Ovary (tissue), 9 donors: ENCODE measurements around the gene WFDC11. TPM values are rescaled to one million over a fixed set of nuclear protein-coding genes. Genes with fewer than 3 reads are reported as not detected.

Experiments used
- DNase-seq, 5 donors: peaks; one replicate each; pipeline ENCODE4 v3.0.0-alpha.2; 2019 to 2020
- H3K27ac ChIP-seq, 2 donors: fragments of 200-600 bp; one replicate each; pipeline versions ENCODE4 v1.5.1 to v1.8.0; 2019 to 2022
- H3K27me3 ChIP-seq: fragments of 200-600 bp; one replicate; pipeline ENCODE4 v1.8.0; 2022
- H3K36me3 ChIP-seq: fragments of 200-600 bp; sonication (generic); one replicate; pipeline ENCODE4 v1.5.1; 2019
- H3K4me1 ChIP-seq: one replicate; pipeline ENCODE4 v1.8.1; 2013; ENCODE audit warnings: mild to moderate bottlenecking, moderate library complexity; ENCODE audit not compliant: insufficient read depth
- H3K4me3 ChIP-seq: fragments of 200-600 bp; sonication (generic); one replicate; pipeline ENCODE4 v1.5.1; 2017
- H3K9me3 ChIP-seq, 2 donors: fragments of 200-600 bp in 1 of 2; sonication (generic) in 1 of 2; one replicate each; pipeline versions ENCODE4 v1.5.1 to v1.8.1; 2013 to 2019; ENCODE audit warnings: mild to moderate bottlenecking in 1 of 2, moderate library complexity in 1 of 2
- EP300 ChIP-seq: sonication (generic); formaldehyde crosslinking; IDR thresholded peaks from one replicate; pipeline ENCODE4 v1.6.1; 2017; ENCODE audit warnings: antibody characterized with exemption
- POLR2A ChIP-seq: fragments of 450-650 bp; IDR thresholded peaks from one replicate; pipeline ENCODE4 v1.6.1; 2017; ENCODE audit warnings: antibody characterized with exemption, mild to moderate bottlenecking, moderate library complexity
- WGBS, 3 donors: extraction: QIAGEN DNeasy Blood & Tissue Kit in 1 of 3; methylation state at CpG; one replicate each; pipeline versions ENCODE4 v1.1.5 to v1.1.7; 2013 to 2017; 5-methylcytosine and 5-hydroxymethylcytosine counted together
- intact Hi-C, 4 donors: fragments of 100-400 bp; cut with DNase I; formaldehyde crosslinking; loops; one replicate each; pipeline versions ENCODE4 v1.11.0 to v1.15.1; 2022 to 2023
- microRNA-seq, 3 donors: library from miRNA; unstranded; fragments of <30 nt; microRNA quantifications; one replicate each; pipeline versions ENCODE4 to v1.2.0, GENCODE V29; 2019 to 2020
- polyA plus RNA-seq, 2 donors: library from polyadenylated mRNA; stranded (reverse); fragments of 200-250 nt in 1 of 2; fragments of 350-450 nt in 1 of 2; fragmentation: Illumina TruSeq in 1 of 2; extraction: RNeasy Lipid Tissue Mini Kit (QIAGEN cat#74804) in 1 of 2; gene quantifications; one replicate each; pipeline ENCODE4 v1.2.3, GENCODE V29; 2013 to 2014
- small RNA-seq: library from RNA; depleted of rRNA; stranded (forward); fragments of <200 nt; gene quantifications from one replicate; pipeline ENCODE3, GENCODE V24; 2016
- total RNA-seq, 7 donors: library from RNA; depleted of rRNA in 2 of 7; stranded (reverse); fragments of >200 nt in 2 of 7; fragmentation: NEBNext Ultra II Directional in 3 of 7; extraction: Animal tissue kit (Norgen Biotek cat#: 25700) in 3 of 7; gene quantifications; one replicate each; pipeline versions ENCODE4 v1.1.0 to v1.2.4, GENCODE V29; 2016 to 2023
- TF ChIP-seq, protein P1 (sequence below), 3 donors: fragments of 450-650 bp in 2 of 3; fragments of 200-600 bp in 1 of 3; IDR thresholded peaks; one replicate each; pipeline versions ENCODE4 v1.5.1 to v1.8.0; 2016 to 2022; ENCODE audit warnings: antibody characterized with exemption in 3 of 3, mild to moderate bottlenecking in 1 of 3
- donor health status: DM: no; HTN: no; CAD: no; lungs with moderate emphysema.
- donor health status: DM: no; HTN: no; CAD: no.
- donor health status: Bipolar disorder and iron deficiency.
- donor health status: DM: yes; HTN: yes; CAD: no.
- donor health status: DM: no; HTN: no; CAD: no.
- donor health status: DM: yes; HTN: yes; CAD: no.

WFDC11 gene
- total and polyA plus RNA-seq, 9 donors, result not detected

GRCh38 chr20:45612314-45612713, 57.7 kb downstream of the WFDC11 start:
- no peak for DNase-seq
- Histone ChIP-seq H3K4me3 (no peak overlapping the region), H3K36me3 (no peaks in the 10 kb centered on the region), H3K4me1 (no peaks in the 10 kb centered on the region), H3K27ac (no peak overlapping the region), H3K9me3 (no peaks in the 10 kb centered on the region), H3K27me3 (no peaks in the 10 kb centered on the region)
- intact Hi-C loops, result no loop called here
- TF ChIP-seq, protein P1, sequence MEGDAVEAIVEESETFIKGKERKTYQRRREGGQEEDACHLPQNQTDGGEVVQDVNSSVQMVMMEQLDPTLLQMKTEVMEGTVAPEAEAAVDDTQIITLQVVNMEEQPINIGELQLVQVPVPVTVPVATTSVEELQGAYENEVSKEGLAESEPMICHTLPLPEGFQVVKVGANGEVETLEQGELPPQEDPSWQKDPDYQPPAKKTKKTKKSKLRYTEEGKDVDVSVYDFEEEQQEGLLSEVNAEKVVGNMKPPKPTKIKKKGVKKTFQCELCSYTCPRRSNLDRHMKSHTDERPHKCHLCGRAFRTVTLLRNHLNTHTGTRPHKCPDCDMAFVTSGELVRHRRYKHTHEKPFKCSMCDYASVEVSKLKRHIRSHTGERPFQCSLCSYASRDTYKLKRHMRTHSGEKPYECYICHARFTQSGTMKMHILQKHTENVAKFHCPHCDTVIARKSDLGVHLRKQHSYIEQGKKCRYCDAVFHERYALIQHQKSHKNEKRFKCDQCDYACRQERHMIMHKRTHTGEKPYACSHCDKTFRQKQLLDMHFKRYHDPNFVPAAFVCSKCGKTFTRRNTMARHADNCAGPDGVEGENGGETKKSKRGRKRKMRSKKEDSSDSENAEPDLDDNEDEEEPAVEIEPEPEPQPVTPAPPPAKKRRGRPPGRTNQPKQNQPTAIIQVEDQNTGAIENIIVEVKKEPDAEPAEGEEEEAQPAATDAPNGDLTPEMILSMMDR (IDR thresholded peaks at IDR 0.05), result no peak
- no peak for TF ChIP-seq EP300

DNA sequence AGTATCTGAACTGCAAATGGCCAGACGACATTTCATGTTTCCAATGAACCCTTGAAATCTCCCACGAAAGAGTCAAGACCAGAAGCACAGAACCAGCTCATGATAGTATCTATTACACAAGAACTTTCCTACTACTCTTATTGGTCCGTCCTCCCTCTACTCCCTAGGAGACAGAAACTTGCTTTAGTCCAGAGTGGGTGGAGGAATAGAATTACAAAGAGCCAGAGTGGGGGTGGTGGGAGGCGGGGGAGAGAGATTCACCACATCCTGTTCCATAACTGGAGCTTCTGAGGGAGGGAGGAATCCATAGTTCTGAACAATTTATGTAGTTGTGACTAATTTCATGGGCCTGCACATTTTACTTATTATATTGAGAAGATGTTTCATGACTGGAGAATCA, 59.0 kb downstream of the WFDC11 start:
- H3K4me1 ChIP-seq, result no peaks in the 10 kb centered on the region
- no peak overlapping the region for H3K27ac ChIP-seq
- 14 to 25% (median 22%) methylated on average over 4 of the region's 4 CpGs for WGBS, 3 donors
- TF ChIP-seq, protein P1 (IDR thresholded peaks at IDR 0.05), result no peak
- TF ChIP-seq POLR2A, result no peak
- no peak for DNase-seq
- no peak overlapping the region for H3K4me3 ChIP-seq
- intact Hi-C loops, result no loop called here
- H3K27me3 ChIP-seq, result no peaks in the 10 kb centered on the region
- no peaks in the 10 kb centered on the region for H3K9me3 ChIP-seq
- no peaks in the 10 kb centered on the region for H3K36me3 ChIP-seq

- no peaks in the 10 kb centered on the region for H3K27me3 ChIP-seq
- no peaks in the 10 kb centered on the region for H3K4me1 ChIP-seq
- H3K4me3 ChIP-seq, result no peak overlapping the region
- no peaks in the 10 kb centered on the region for H3K36me3 ChIP-seq
- intact Hi-C loops, result no loop called here
- no peaks in the 10 kb centered on the region for H3K9me3 ChIP-seq
- TF ChIP-seq EP300, result no peak
- TF ChIP-seq, protein P1 (IDR thresholded peaks at IDR 0.05), result no peak
- no peak for TF ChIP-seq POLR2A
- no peak overlapping the region for H3K27ac ChIP-seq
- 92 to 98% (median 94%) methylated on average over 1 of the region's 1 CpG for WGBS, 3 donors
- no peak for DNase-seq
These were observed 62.2 kb downstream of the WFDC11 start for GRCh38 chr20:45607810-45608209.

Small RNA genes lying within 50 kb of the gene (microRNA-seq; reads per million reads assigned to microRNA genes)
- 0.54 to 1.5 (median 0.63) reads per million in 3 donors for gene MIR3617

Small RNA genes lying within 50 kb of the gene (small RNA-seq; reads per million reads assigned to genes)
- not detected for gene MIR3617

Other genes starting within 250 kb of the WFDC11 start
- 100 to 1,000 TPM in 1 of 7 donors, 10 to 100 TPM in 4, 1 to 10 TPM in 2; 1.2 to 246 (median 18.9) TPM for gene WFDC2, start 200.5 kb downstream of the WFDC11 start, total RNA-seq
- 1 to 10 TPM; 2.9 to 9.6 TPM for gene WFDC2, start 200.5 kb downstream of the WFDC11 start, polyA plus RNA-seq
- not detected for gene SPINT3, start 154.6 kb downstream of the WFDC11 start, total RNA-seq
- not detected for gene SPINT3, start 154.6 kb downstream of the WFDC11 start, polyA plus RNA-seq
- not detected for gene WFDC6, start 130.8 kb downstream of the WFDC11 start, total RNA-seq
- not detected for gene WFDC6, start 130.8 kb downstream of the WFDC11 start, polyA plus RNA-seq
- 1 to 10 TPM in 1 of 7 donors, under 1 TPM in 1, not detected in 5; 0.30 to 1.1 TPM for gene EPPIN, start 122.8 kb downstream of the WFDC11 start, total RNA-seq
- under 1 TPM; 0.21 to 0.38 TPM for gene EPPIN, start 122.8 kb downstream of the WFDC11 start, polyA plus RNA-seq
- under 1 TPM in 1 of 7 donors, not detected in 6; 0.23 TPM for gene WFDC8, start 91.0 kb downstream of the WFDC11 start, total RNA-seq
- gene WFDC8, start 91.0 kb downstream of the WFDC11 start, polyA plus RNA-seq, result not detected
- gene WFDC10A, start 40.5 kb downstream of the WFDC11 start, total RNA-seq, result not detected
- not detected for gene WFDC10A, start 40.5 kb downstream of the WFDC11 start, polyA plus RNA-seq
- gene WFDC9, start 39.0 kb downstream of the WFDC11 start, total RNA-seq, result not detected
- not detected for gene WFDC9, start 39.0 kb downstream of the WFDC11 start, polyA plus RNA-seq
- gene WFDC13, start 31.8 kb upstream of the WFDC11 start, total RNA-seq, result not detected
- gene WFDC13, start 31.8 kb upstream of the WFDC11 start, polyA plus RNA-seq, result not detected
- not detected for gene WFDC10B, start 34.8 kb upstream of the WFDC11 start, total RNA-seq
- under 1 TPM in 1 of 2 donors, not detected in 1; 0.37 TPM for gene WFDC10B, start 34.8 kb upstream of the WFDC11 start, polyA plus RNA-seq
- gene SPINT4, start 52.1 kb upstream of the WFDC11 start, total RNA-seq, result not detected
- not detected for gene SPINT4, start 52.1 kb upstream of the WFDC11 start, polyA plus RNA-seq
- gene WFDC3, start 121.6 kb upstream of the WFDC11 start, total RNA-seq, result 1 to 10 TPM in 4 of 7 donors, under 1 TPM in 2, not detected in 1; 0.42 to 3.0 (median 1.1) TPM
- 1 to 10 TPM; 1.5 to 2.0 TPM for gene WFDC3, start 121.6 kb upstream of the WFDC11 start, polyA plus RNA-seq
- gene DNTTIP1, start 121.7 kb upstream of the WFDC11 start, total RNA-seq, result 10 to 100 TPM; 20.6 to 31.8 (median 28.1) TPM
- gene DNTTIP1, start 121.7 kb upstream of the WFDC11 start, polyA plus RNA-seq, result 10 to 100 TPM; 29.1 to 36.1 TPM
- gene UBE2C, start 142.4 kb upstream of the WFDC11 start, total RNA-seq, result 1 to 10 TPM in 2 of 7 donors, under 1 TPM in 2, not detected in 3; 0.69 to 1.9 (median 1.0) TPM
- gene UBE2C, start 142.4 kb upstream of the WFDC11 start, polyA plus RNA-seq, result 1 to 10 TPM; 2.6 to 5.6 TPM
- gene TNNC2, start 157.1 kb upstream of the WFDC11 start, total RNA-seq, result 1 to 10 TPM in 6 of 7 donors, not detected in 1; 1.9 to 3.7 (median 3.4) TPM
- 1 to 10 TPM; 1.5 to 3.6 TPM for gene TNNC2, start 157.1 kb upstream of the WFDC11 start, polyA plus RNA-seq
- gene SNX21, start 163.6 kb upstream of the WFDC11 start, total RNA-seq, result 10 to 100 TPM; 46.1 to 90.1 (median 71.0) TPM
- 10 to 100 TPM; 18.2 to 41.1 TPM for gene SNX21, start 163.6 kb upstream of the WFDC11 start, polyA plus RNA-seq
- gene ACOT8, start 187.2 kb upstream of the WFDC11 start, total RNA-seq, result 10 to 100 TPM; 18.4 to 26.7 (median 19.6) TPM
- 10 to 100 TPM; 13.5 to 21.9 TPM for gene ACOT8, start 187.2 kb upstream of the WFDC11 start, polyA plus RNA-seq
- 1 to 10 TPM; 1.8 to 7.5 (median 4.7) TPM for gene ZSWIM3, start 187.4 kb upstream of the WFDC11 start, total RNA-seq
- 1 to 10 TPM; 2.4 to 6.0 TPM for gene ZSWIM3, start 187.4 kb upstream of the WFDC11 start, polyA plus RNA-seq
- gene ZSWIM1, start 211.0 kb upstream of the WFDC11 start, total RNA-seq, result 10 to 100 TPM in 5 of 7 donors, 1 to 10 TPM in 2; 4.8 to 15.2 (median 11.8) TPM
- gene ZSWIM1, start 211.0 kb upstream of the WFDC11 start, polyA plus RNA-seq, result 10 to 100 TPM in 1 of 2 donors, 1 to 10 TPM in 1; 4.9 to 11.5 TPM
- gene SPATA25, start 217.4 kb upstream of the WFDC11 start, total RNA-seq, result 1 to 10 TPM; 4.2 to 7.5 (median 5.6) TPM
- 1 to 10 TPM in 1 of 2 donors, not detected in 1; 7.1 TPM for gene SPATA25, start 217.4 kb upstream of the WFDC11 start, polyA plus RNA-seq
- 10 to 100 TPM; 10.1 to 28.7 (median 12.5) TPM for gene NEURL2, start 221.0 kb upstream of the WFDC11 start, total RNA-seq
- gene NEURL2, start 221.0 kb upstream of the WFDC11 start, polyA plus RNA-seq, result 10 to 100 TPM in 1 of 2 donors, 1 to 10 TPM in 1; 1.5 to 11.8 TPM
- 100 to 1,000 TPM in 4 of 7 donors, 10 to 100 TPM in 3; 45.0 to 156 (median 110) TPM for gene CTSA, start 221.1 kb upstream of the WFDC11 start, total RNA-seq
- gene CTSA, start 221.1 kb upstream of the WFDC11 start, polyA plus RNA-seq, result 100 to 1,000 TPM in 1 of 2 donors, 10 to 100 TPM in 1; 81.6 to 210 TPM
- gene PLTP, start 241.9 kb upstream of the WFDC11 start, total RNA-seq, result 100 to 1,000 TPM in 4 of 7 donors, 10 to 100 TPM in 3; 83.5 to 266 (median 138) TPM
- 100 to 1,000 TPM in 1 of 2 donors, 10 to 100 TPM in 1; 85.7 to 188 TPM for gene PLTP, start 241.9 kb upstream of the WFDC11 start, polyA plus RNA-seq